MM.1S (cell line): ENCODE measurements around the gene RMDN3.

Source experiments
- EZH2 ChIP-seq: fragments of 300-600 bp; sonication (generic); optimal IDR thresholded peaks from 2 replicates; pipeline ENCODE3; 2017; ENCODE audit warnings: low read depth, mild to moderate bottlenecking, antibody characterized with exemption, low read length, mixed read lengths
- TF ChIP-seq, protein P1 (sequence below): fragments of 300-600 bp; sonication (generic); IDR thresholded peaks from 2 replicates; pipeline ENCODE4 v1.5.1; 2016; ENCODE audit warnings: antibody characterized with exemption, low read length, mixed read lengths

GRCh38 chr15:40773496-40773895 is 18.4 kb upstream of the RMDN3 start:
- TF ChIP-seq, protein P1, sequence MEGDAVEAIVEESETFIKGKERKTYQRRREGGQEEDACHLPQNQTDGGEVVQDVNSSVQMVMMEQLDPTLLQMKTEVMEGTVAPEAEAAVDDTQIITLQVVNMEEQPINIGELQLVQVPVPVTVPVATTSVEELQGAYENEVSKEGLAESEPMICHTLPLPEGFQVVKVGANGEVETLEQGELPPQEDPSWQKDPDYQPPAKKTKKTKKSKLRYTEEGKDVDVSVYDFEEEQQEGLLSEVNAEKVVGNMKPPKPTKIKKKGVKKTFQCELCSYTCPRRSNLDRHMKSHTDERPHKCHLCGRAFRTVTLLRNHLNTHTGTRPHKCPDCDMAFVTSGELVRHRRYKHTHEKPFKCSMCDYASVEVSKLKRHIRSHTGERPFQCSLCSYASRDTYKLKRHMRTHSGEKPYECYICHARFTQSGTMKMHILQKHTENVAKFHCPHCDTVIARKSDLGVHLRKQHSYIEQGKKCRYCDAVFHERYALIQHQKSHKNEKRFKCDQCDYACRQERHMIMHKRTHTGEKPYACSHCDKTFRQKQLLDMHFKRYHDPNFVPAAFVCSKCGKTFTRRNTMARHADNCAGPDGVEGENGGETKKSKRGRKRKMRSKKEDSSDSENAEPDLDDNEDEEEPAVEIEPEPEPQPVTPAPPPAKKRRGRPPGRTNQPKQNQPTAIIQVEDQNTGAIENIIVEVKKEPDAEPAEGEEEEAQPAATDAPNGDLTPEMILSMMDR: no peak
- no peak for TF ChIP-seq EZH2
